HG03159 (cell line): ENCODE results near the gene PHF20.
"Not testable (repeated sequence)": the region's sequence is repeated elsewhere in the genome, so short reads cannot be mapped to it uniquely, and the experiment has no call there.

Experiments
- ATAC-seq: cut with Tn5 transposase; IDR thresholded peaks from one replicate; pipeline ENCODE4 v1.9.1; 2021; ENCODE audit warnings: mild to moderate bottlenecking, moderate library complexity; ENCODE audit not compliant: unreplicated experiment

Gene PHF20

GRCh38 chr20:35963878-35964277, 192.1 kb downstream of the PHF20 start:
- no peak for ATAC-seq

GRCh38 chr20:35967979-35968640, 196.3 kb downstream of the PHF20 start, which contains the start of gene CNBD2:
Gene CNBD2, plus strand, starts transcription at chr20:35968590. Its CDS starts 173 bp downstream, at chr20:35968763.
- no peak for ATAC-seq

GRCh38 chr20:35968930-35969329, 197.1 kb downstream of the PHF20 start:
- no peak for ATAC-seq

- no peak for ATAC-seq
These were observed 200.2 kb downstream of the PHF20 start for GRCh38 chr20:35971981-35972380.

- ATAC-seq = no peak
These were observed 200.6 kb downstream of the PHF20 start for GRCh38 chr20:35972462-35972861.

- ATAC-seq = no peak
These were observed 202.4 kb downstream of the PHF20 start for GRCh38 chr20:35974256-35974655.

GRCh38 chr20:35975576-35976373, 204.0 kb downstream of the PHF20 start:
- ATAC-seq = no peak

- no peak for ATAC-seq
These were observed 206.3 kb downstream of the PHF20 start for GRCh38 chr20:35978041-35978513.

- no peak for ATAC-seq
These were observed 207.7 kb downstream of the PHF20 start for GRCh38 chr20:35979544-35979943.

GRCh38 chr20:35981969-35982368, 210.2 kb downstream of the PHF20 start:
- ATAC-seq = no peak

- no peak for ATAC-seq
These were observed 212.6 kb downstream of the PHF20 start for GRCh38 chr20:35984382-35984781.

GRCh38 chr20:35985806-35986205, 214.0 kb downstream of the PHF20 start:
- ATAC-seq = no peak

GRCh38 chr20:35988910-35989463, 217.2 kb downstream of the PHF20 start:
- ATAC-seq = no peak

- ATAC-seq = no peak
These were observed 219.4 kb downstream of the PHF20 start for GRCh38 chr20:35991142-35991771.

GRCh38 chr20:35992713-35993335, 221.0 kb downstream of the PHF20 start:
- ATAC-seq = no peak

GRCh38 chr20:35994994-35995453, 223.2 kb downstream of the PHF20 start:
- no peak for ATAC-seq

- not testable (repeated sequence) for ATAC-seq
These were observed 224.7 kb downstream of the PHF20 start for GRCh38 chr20:35996492-35996891.
